HG03139 (cell line): ENCODE measurements around the gene HARS1.
"Not testable (repeated sequence)": the region's sequence is repeated elsewhere in the genome, so short reads cannot be mapped to it uniquely, and the experiment has no call there.

ENCODE experiments used
- ATAC-seq: cut with Tn5 transposase; IDR thresholded peaks from one replicate; pipeline ENCODE4 v1.9.1; 2021; ENCODE audit not compliant: unreplicated experiment

Gene HARS1

DNA sequence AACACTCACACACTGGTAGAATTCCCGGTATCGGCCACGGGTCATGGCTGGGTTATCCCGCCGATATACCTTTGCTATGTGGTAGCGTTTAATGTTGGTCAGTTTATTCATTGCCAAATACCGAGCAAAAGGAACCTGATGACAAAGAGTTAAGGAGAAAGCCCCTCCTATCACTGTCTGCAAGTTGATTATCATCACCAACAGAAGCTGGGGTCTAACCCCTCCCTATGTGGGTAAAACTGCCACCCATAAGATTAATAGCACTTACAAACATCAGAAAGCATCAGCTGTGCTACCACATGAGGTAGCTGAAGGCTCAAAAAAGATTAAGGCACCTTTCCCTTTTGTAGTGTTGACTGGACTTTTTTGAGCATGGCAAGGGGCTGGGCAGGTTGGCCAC, 12.2 kb downstream of the HARS1 start:
- no peak for ATAC-seq

DNA sequence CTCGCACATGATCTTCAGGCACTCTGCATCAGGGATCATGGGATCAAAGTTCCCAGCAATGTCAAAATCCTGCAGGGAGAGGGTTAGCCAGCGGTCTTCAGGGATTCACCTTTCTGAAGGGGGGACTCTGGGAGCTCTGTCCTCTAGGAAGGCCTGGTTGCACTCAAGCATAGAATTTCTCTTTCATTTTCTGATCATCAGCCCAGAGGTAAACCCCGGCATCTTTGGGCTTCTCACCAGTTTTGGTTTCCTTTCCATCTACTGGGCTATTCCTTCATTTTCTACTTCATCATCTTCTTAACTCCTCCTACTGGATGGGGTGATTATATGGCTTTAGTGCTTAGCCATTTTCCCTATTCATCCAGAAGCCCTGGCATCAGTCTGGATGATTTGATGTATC, 13.2 kb downstream of the HARS1 start:
- peak; percentile 44 for ATAC-seq

DNA sequence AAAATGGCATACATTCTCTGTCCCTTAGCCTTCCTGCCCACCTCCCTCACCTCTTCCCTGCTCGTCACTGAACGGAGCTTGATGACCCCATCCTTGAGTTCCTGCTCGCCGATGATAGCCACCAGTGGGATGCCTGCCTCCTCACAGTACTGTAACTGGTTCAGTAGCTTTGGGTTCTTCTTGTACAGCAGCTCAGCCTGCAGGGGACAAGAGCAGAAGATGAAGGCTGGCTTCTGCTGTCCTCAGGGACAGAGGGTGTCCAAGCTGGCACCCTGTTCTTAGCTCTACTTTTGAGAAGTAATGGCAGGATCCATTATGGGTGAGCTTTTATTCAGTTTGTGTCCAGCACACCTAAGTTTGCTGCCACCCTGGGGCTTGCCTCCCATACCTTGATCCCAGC, 16.5 kb downstream of the HARS1 start:
- ATAC-seq = no peak

DNA sequence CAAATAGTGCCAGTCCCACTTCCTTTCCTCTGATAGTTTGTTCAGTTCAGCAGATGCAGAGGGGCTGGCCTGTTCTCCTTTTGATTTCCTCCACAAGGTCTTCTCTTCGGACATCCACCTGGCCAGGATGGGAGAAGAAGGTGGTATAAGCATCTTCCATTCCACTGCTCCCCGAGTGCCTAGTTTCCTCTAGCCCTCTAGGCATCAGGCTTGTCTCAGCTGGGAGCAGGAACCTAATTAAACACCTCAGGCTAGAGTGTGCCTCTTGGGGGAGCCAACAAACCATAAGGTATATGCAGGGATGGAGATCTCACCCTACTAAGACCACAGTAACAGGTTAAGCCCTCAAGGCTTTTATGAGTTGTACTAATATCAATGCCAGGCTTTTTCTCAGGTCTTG, 17.0 kb downstream of the HARS1 start:
- ATAC-seq = no peak

DNA sequence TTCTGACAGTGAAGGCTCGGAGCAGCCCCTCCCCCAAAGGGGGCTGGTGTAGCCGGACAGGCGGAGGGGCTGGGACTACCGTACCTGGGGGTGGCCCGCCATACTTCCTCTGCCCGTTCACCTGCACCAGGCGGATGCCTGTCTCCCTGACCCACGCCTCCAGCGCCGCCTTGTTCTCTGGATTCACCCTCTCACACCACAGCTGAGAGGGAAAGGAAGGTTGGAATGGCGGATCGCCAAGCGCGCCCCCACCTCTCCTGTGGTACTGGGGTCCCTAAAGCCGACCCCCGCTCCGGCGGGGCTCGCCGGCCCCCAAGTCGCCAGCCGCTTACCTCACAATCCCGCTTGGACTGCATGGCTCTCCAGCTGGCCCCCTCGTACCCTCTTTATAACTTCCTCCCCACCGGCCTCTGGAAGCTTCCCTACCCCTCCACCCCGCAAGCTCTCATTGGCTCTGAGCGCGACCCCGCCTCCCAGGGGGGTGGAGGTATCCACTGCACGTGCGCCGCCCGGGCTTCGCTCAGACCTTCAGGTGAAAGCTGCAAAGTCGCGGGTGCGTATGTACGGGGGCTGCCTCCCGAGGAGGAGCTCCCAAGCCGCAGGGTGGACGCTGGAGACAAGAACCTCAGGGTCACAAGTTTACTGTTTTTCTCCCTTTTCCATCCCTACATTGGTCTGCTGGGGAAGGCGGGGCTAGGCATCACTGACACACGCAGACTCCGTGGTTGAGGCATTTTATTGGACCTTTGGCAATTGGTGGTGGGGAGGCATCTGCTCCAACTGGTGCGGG, 17.8 kb downstream of the HARS1 start, which contains the start of gene DND1:
DND1 (minus strand) TSS at position 390 of the 790 bp plus-strand sequence; CDS start at position 356, 34 bp downstream.
- ATAC-seq = no peak

DNA sequence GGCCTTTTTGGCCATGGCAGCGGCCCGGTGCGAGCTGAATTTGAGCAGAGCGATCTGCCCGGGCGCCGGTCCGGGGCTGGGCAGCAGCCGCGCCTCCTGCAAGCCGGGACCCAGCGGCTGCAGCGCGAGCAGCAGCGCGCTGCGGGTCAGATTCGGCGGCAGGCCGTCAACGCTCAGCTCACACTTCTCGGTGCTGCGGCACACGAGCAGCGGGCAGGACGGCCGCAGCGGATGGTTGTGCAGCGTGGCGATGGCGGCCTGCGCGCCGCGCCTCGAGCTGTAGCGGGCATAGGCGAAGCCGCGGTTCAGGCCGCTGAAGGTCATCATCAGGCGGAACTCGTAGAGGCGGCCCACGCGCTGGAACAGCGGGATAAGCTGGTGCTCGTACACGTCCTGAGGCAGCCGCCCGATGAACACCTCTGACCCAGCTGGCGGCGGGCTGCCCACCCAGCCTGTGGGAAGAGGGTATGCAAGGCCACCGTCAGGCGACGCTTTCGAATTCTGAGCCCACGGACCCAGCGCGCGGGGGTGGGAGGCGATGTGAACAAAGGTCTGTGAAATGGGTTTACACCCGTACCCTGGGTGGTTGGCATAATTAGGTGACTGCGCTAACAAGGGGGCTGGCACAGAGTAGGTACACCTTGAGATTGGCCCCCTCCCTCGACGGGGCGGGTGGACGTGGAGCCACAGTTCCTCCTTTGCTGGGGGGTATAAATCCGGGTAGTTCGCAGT, 18.5 kb downstream of the HARS1 start:
- ATAC-seq = no peak

DNA sequence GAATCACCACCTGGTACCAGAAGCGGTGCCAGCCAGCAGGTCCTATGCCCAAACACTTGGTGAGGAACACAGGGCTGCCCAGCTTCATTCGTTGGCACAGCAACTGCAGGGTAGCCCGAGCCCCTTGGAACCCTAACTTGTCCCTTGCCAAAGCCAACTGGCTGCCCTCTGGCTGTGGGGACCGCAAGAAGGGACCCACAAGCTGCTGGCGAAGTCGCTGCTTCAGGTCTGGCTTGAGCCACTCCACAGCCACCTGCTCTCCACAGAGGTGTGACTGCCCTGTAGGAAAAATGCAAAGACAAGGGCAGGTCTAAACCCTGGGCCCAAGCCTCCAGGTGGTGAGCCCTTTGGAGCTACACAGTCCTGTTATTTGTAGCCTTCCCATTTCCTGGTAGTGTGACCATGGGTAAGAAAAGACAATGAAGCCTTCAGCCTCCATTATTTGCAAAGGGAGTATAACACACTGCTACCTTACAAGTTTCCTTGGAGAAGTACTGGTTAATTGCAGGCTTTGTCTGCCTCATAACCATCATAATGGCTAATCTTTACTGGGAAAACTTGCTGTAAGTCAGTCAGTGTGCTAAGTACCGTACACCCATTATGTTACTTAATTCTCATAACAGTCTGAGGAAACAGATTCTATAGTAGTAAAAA, 19.6 kb downstream of the HARS1 start:
- ATAC-seq = no peak

DNA sequence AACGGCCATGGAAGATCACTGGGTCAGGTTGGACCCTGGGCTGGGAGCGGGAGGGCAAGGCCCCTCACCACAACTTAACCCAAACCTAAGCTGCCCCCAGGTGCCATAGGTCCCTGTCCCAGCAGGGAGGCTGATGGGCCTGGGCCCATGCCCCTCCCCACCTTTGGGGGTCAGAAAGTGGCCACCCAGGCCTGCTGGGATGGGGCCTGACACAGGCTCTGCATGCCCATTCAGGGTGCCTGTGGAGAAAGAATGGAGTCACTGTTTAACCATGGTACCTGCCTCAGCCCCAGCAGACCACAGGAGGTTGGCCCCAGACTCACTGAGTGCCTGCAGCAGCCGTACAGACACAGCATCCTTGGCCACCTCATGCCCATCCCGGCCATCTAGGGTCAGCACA, 20.1 kb downstream of the HARS1 start:
- ATAC-seq = not testable (repeated sequence)

DNA sequence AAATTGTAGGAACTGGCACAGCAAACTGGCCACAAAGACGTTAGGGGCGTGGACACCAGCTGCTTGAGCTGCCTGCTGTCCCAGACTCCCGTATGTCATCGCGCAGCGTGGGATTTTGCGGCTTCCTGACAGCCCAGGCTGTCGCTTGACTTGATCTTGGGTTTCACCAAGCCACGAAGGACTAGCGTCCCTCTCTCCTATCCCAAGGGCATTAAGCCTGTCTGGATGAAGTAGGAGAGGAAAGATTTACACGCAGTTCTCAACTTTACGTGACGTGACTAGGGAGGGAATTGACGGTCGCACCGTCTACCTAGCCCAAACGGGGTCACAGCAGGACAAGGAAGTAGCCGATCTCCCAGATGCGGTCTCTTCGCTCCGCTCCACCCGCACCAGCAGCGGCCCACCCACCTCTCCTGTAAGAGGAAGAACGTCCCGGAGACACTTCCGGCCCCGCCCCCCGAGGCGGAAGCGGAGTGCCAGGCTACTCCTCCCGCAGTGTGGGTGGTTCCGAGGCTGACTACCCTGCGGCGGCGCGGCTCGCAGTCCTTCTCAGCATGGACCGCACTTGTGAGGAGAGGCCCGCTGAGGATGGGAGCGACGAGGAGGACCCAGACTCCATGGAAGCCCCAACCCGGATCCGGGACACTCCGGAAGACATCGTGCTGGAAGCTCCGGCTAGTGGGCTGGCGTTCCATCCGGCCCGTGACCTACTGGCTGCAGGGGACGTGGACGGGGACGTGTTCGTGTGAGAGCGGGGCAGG, 26.6 kb downstream of the HARS1 start, which contains the start of gene WDR55:
WDR55 (plus strand) TSS at position 546 of the 761 bp plus-strand sequence; CDS start at position 555, 9 bp downstream.
- peak; percentile 98 for ATAC-seq

DNA sequence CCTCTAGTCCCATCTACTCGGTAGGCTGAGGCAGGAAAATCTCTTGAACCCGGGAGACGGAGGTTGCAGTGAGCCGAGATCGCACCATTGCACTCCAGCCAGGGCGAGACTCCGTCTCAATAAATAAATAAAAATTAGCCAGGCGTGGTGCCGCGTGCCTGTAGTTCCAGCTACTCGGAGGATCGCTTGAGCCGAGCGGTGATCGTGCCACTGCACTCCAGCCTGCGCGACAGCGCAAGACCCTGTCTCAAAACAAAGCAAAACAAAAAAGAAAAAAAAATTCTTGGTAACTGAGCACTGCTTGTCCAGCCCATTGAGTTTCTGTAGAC, 27.2 kb downstream of the HARS1 start:
- ATAC-seq = peak; percentile 2

DNA sequence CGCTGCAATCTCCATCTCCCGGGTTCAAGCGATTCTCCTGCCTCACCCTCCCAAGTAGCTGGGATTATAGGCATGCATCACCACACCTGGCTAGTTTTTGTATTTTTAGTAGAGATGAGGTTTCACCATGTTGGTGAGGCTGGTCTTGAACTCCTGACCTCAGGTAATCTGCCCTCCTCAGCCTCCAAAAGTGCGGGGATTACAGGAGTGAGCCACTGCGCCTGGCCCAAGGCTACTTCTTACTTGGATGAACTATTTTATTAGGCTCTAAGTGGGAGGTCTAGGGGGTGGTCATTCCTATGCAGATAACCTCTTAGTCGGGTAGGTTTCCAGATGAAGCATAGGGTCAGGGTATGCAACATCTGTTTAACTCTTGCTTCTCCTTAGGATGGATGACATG, 30.8 kb downstream of the HARS1 start:
- not testable (repeated sequence) for ATAC-seq

DNA sequence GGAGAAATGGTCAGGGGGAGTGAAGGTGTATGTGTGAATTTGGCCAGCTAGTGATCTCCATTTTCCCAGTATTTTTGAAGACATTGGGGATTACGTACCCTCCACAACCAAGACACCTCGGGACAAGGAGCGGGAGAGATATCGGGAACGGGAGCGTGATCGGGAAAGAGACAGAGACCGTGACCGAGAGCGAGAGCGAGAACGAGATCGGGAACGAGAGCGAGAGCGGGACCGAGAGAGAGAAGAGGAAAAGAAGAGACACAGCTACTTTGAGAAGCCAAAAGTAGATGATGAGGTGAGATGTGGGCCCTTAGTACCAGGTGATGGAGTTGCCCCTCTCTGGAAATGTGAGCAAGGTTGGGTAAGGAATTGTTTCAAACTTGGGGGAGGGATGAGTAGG, 32.3 kb downstream of the HARS1 start:
- no peak for ATAC-seq

DNA sequence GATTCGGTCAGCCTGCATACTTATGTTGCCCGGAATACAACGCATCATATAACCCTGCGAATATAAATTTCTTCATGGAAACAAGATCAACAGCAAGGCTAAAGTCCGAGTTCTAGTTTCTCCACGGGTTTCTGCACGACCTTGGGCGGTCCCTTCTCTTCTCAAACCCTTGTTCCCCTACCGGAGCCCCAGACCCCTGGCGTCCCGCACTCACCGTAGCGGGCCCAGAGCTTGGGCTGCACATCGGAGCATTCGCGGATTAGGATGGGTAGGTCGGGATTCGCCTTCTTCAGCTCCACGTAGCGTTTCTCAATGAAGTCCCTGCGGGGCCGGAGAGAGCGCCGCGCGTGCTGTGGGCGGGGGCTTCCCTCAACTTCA, 44.1 kb downstream of the HARS1 start:
- no peak for ATAC-seq

DNA sequence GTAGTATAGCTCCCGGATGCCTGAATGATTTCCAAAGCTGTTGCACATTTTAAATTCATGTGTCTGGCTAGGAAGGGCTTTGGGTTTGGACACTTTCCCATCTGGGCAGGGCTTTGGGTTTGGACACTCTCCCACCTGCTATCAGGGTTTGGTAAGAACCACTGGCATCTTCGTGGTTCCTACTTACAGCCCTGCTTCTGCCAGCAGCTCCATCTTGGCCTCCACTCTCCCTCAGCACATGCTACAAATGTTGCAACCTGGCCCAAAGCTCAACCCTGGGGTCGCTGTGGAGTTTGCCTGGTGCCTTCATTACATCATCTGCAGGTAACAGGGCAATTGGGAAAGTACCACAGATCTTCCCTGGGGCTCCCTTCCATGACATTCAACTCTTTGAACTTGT, 48.5 kb downstream of the HARS1 start:
- no peak for ATAC-seq

DNA sequence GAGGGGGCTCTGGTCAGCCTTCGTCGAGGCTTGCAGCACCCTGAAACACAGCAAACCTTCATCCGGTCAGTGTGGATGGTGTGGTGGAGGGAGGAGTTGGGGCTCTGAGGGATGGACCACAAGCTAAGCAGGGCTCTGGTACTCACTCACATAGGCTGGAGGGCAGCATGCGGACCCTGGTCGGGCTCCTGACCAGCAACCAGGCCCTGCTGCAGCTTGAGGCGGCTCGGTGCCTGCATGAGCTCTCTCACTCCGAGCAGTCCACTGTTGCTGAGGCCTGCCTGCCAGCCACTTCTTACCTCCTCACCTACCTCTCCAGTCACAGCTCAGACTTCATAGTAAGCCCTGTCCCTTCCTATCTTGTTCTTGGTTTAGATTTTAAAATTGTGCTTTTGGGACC, 49.5 kb downstream of the HARS1 start:
- ATAC-seq = no peak

DNA sequence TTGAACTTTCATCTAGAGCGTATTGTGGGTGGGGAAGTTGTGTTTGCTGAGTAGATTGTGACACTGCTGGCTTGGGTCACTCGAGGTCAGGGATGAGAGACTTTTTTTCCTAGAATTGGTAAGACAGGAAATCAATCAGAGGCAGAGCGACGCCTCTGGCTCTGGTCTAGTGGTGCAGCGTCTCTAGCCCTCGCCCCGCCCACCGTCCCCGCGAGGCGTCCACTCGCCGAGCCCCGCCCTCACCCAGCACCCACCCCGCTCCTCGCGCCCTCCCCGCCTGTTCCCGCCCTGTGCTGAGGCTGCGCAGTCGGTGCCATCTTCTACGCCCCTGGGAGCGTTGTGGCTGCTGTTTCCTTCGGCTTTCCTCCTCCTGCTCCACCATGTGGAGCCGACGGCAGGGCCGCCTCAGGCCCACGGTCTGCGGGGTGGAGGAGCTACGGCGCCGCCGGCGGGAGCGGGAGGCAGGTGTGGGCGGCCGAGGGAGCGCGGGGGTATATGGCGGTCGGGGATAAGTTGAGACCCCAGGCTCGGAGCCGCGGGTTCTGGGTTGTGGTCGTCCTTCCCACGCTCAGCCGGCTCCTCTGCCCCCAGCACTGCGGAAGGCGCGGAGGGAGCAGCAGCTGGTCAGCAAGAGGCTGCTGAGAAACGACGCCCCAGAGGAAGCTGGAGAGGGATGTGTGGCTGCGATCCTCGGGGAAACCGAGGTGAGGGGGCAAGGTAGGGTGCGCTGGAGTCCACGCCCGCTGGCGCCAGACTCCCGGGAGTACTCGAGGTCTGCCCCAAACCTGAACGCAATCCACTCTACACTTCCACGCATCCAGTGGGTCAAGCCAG, 51.8 kb downstream of the HARS1 start, which contains the start of gene TMCO6:
TMCO6 (plus strand) TSS at position 304 of the 834 bp plus-strand sequence; CDS start at position 381, 77 bp downstream.
- peak; percentile 97 for ATAC-seq

DNA sequence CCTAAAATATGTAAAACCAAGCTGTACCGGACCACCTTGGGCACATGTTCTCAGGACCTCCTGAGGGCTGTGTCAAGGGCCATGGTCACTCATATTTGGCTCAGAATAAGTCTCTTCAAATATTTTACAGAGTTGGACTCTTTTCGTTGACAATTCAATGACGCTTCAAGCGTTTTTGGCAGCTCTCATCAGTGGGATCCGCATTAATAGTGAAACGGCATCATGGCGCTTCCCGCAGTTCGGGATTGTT, 52.3 kb downstream of the HARS1 start:
- not testable (repeated sequence) for ATAC-seq

DNA sequence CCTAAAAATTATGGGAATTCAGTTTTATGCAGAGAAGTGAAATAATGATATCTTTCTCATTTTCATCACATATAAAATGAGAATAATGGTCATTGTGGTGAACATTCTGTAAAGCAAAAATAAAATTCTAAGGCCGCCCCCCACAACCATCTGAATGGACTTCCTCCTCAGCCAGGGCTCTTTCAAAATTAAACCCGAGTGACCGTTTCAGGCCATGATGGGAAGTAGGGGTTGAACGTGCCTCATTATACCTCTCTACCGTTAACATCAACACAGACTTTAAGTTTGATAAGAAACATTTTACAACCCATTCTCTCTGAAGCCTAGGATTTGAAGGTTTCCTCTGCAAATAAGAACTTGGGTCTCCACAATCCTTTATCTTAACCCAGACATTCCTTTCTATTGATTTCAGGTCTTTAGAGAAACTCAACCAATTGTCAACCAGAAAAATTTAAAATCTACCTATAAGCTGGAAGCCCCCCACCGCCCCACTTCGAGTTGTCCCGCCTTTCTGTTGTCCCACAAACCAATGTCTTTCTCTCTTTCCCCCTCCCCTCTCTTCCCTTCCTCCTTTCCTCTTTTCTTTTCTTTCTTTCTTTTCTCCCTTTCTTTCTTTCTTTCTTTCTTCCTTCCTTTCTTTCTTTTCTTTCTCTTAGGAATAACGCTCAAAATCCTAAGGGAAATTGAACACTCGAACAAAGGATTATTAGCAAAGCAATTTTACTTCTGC, 53.6 kb downstream of the HARS1 start:
- ATAC-seq = no peak

DNA sequence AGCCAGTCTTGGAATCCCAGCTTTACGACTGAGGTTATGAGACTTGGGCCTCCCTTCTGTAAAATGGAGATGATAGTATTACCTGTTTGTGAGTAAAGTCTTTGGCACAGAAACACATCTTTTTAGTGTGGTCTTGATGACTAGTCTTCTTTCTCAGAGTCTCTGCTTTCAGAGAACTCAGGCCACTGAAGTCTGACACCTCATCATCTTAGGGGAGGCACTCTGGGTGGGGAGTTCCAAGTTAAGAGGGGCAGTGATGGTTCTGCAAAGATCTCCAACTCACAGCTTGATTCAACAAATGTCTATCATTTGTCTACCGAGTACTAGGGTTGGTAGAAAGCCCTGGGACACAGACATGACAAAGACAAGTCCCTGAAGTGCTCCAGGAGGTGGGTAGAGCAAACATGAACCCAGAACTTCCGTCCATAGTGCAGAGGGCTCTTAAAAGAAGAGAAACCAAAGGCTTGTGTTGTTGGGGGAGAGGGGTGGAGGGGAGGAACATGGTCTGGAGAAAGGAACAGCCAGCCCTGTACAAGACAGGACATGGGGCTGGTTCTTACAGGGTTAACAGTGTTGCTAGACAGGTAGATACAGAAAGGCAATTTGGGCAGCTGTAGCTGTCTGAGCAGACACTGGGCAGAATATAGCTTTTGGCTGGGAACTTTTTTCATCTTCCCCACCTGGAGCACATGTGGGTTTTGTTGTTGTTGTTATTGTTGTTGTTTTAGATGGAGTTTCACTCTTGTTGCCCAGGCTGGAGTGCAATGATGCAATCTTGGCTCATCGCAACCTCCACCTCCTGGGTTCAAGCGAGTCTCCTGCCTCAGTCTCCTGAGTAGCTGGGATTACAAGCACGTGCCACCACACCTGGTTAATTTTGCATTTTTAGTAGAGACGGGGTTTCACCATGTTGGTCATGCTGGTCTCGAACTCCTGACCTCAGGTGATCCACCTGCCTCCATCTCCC, 55.6 kb downstream of the HARS1 start:
- ATAC-seq = no peak
